Fibroblast of the aortic adventitia (primary cell): Measurements from ENCODE around the gene RNU7-1. TPM values are rescaled to one million over a fixed set of nuclear protein-coding genes. Genes with fewer than 3 reads are reported as not detected.

Experiments
- DNase-seq: peaks from one replicate; pipeline ENCODE4 v3.0.0-alpha.2; 2010; ENCODE audit warnings: low read depth
- H3K4me3 ChIP-seq: 2 replicates; pipeline ENCODE4 v1.5.1; 2011; ENCODE audit warnings: low read depth, mild to moderate bottlenecking, control low read depth, low read length, moderate library complexity
- CTCF ChIP-seq: IDR thresholded peaks from 2 replicates; pipeline ENCODE4 v1.5.1; 2011; ENCODE audit warnings: mild to moderate bottlenecking, low read length, control low read depth, inconsistent platforms; ENCODE audit not compliant: insufficient read depth
- total RNA-seq: library from RNA; depleted of rRNA; stranded (reverse); fragments of >200 nt; gene quantifications from 2 replicates; pipeline ENCODE4 v1.2.3, GENCODE V29; 2012; ENCODE audit warnings: low replicate concordance

Gene RNU7-1
- total RNA-seq, 1 donor, result not detected

- DNase-seq, result no peak
- H3K4me3 ChIP-seq, result no peak overlapping the region
- TF ChIP-seq CTCF, result no peak
Measured at GRCh38 chr12:6951551-6952120, 8.0 kb downstream of the RNU7-1 start.

GRCh38 chr12:6952121-6952862 is 8.7 kb downstream of the RNU7-1 start:
- no peak overlapping the region for H3K4me3 ChIP-seq
- TF ChIP-seq CTCF, result no peak
- DNase-seq, result no peak

GRCh38 chr12:6952863-6953441 is 9.3 kb downstream of the RNU7-1 start:
- DNase-seq, result no peak
- no peak for TF ChIP-seq CTCF
- no peak overlapping the region for H3K4me3 ChIP-seq

GRCh38 chr12:6953442-6954315 is 10.1 kb downstream of the RNU7-1 start:
- DNase-seq, result no peak
- no peak for TF ChIP-seq CTCF
- H3K4me3 ChIP-seq, result no peak overlapping the region

- TF ChIP-seq CTCF, result no peak
- no peak for DNase-seq
- no peak overlapping the region for H3K4me3 ChIP-seq
Measured at GRCh38 chr12:6954316-6955107, 10.9 kb downstream of the RNU7-1 start.
